ENCODE results near the gene RPL35. TPM values are rescaled to one million over a fixed set of nuclear protein-coding genes. Genes with fewer than 3 reads are reported as not detected.

RPL35 gene
- total RNA-seq, 1 donor from 2014 or later, result 812 TPM

DNA sequence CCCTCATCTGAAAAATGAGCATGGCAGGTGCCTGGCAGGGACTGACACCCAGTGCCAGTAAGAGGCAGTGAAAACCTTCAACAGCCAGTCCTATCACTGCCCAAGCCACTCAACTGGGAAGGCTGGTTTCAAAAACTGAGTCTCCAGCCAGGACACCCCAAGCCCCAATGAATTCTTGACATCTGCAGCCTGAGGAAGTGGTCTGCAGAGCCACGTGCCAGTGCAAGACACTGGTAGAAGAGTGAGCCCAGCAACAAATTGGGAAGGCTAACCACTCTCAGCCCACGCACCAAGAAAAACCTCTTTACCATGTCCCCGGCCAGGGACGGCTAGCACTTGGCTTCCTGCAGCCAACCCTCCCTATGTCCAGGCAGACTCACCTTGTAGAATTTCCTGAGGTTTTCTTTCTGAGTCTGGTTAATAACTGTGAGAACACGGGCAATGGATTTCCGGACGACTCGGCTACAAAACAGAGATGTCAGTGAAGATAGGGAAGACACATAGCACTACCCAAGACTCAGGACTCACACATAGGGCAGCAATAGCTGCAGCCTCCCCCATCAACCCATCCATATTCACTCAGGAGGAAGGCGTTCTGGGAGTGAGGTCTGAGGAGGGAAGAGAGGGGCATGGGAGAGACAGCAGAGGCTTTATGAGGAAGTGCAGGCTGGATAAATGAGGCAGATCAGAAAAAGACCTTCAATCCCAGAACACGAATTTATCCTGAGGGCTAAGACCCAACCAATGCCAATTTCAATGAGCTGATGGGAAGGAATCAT lies 1.8 kb downstream of the RPL35 start:
- no peaks in the 10 kb centered on the region for H3K27me3 ChIP-seq (ENCODE audit: low read depth)
- DNase-seq (no peak), ATAC-seq (no peak)
- no peaks in the 10 kb centered on the region for H3K9me3 ChIP-seq
- TF ChIP-seq, protein P1, sequence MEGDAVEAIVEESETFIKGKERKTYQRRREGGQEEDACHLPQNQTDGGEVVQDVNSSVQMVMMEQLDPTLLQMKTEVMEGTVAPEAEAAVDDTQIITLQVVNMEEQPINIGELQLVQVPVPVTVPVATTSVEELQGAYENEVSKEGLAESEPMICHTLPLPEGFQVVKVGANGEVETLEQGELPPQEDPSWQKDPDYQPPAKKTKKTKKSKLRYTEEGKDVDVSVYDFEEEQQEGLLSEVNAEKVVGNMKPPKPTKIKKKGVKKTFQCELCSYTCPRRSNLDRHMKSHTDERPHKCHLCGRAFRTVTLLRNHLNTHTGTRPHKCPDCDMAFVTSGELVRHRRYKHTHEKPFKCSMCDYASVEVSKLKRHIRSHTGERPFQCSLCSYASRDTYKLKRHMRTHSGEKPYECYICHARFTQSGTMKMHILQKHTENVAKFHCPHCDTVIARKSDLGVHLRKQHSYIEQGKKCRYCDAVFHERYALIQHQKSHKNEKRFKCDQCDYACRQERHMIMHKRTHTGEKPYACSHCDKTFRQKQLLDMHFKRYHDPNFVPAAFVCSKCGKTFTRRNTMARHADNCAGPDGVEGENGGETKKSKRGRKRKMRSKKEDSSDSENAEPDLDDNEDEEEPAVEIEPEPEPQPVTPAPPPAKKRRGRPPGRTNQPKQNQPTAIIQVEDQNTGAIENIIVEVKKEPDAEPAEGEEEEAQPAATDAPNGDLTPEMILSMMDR (IDR thresholded peaks at IDR 0.05), result no peak
- H3K36me3 ChIP-seq, result peaks cover 46% of the 10 kb centered on the region
- peaks cover 40% of the 10 kb centered on the region for H3K4me1 ChIP-seq
- no peak overlapping the region for H3K27ac ChIP-seq
- intact Hi-C loops (cut with DNase I), result no loop called here
- H3K4me3 ChIP-seq, result peak overlapping the region; percentile 89

- DNase-seq (no peak), ATAC-seq (no peak)
- H3K27me3 ChIP-seq (ENCODE audit: low read depth), result no peaks in the 10 kb centered on the region
- TF ChIP-seq, protein P1 (IDR thresholded peaks at IDR 0.05), result no peak
- intact Hi-C loops (cut with DNase I), result no loop called here
- H3K4me3 ChIP-seq, result no peak overlapping the region
- H3K9me3 ChIP-seq, result no peaks in the 10 kb centered on the region
- peaks cover 46% of the 10 kb centered on the region for H3K36me3 ChIP-seq
- no peak overlapping the region for H3K27ac ChIP-seq
- H3K4me1 ChIP-seq, result peaks cover 41% of the 10 kb centered on the region
Observed at GRCh38 chr9:124858330-124859046, 3.3 kb downstream of the RPL35 start.

GRCh38 chr9:124857533-124858162 lies 4.1 kb downstream of the RPL35 start:
- intact Hi-C loops (cut with DNase I), result no loop called here
- peaks cover 46% of the 10 kb centered on the region for H3K36me3 ChIP-seq
- H3K9me3 ChIP-seq, result no peaks in the 10 kb centered on the region
- H3K4me3 ChIP-seq, result no peak overlapping the region
- no peaks in the 10 kb centered on the region for H3K27me3 ChIP-seq (ENCODE audit: low read depth)
- DNase-seq (no peak), ATAC-seq (no peak)
- TF ChIP-seq, protein P1 (IDR thresholded peaks at IDR 0.05), result no peak
- peaks cover 40% of the 10 kb centered on the region for H3K4me1 ChIP-seq
- no peak overlapping the region for H3K27ac ChIP-seq

GRCh38 chr9:124855944-124856765 lies 5.6 kb downstream of the RPL35 start:
- DNase-seq (no peak), ATAC-seq (no peak)
- H3K4me3 ChIP-seq, result no peak overlapping the region
- intact Hi-C loops (cut with DNase I), result no loop called here
- H3K27ac ChIP-seq, result no peak overlapping the region
- H3K36me3 ChIP-seq, result peaks cover 46% of the 10 kb centered on the region
- H3K27me3 ChIP-seq (ENCODE audit: low read depth), result no peaks in the 10 kb centered on the region
- TF ChIP-seq, protein P1 (IDR thresholded peaks at IDR 0.05), result no peak
- no peaks in the 10 kb centered on the region for H3K9me3 ChIP-seq
- peaks cover 42% of the 10 kb centered on the region for H3K4me1 ChIP-seq

DNA sequence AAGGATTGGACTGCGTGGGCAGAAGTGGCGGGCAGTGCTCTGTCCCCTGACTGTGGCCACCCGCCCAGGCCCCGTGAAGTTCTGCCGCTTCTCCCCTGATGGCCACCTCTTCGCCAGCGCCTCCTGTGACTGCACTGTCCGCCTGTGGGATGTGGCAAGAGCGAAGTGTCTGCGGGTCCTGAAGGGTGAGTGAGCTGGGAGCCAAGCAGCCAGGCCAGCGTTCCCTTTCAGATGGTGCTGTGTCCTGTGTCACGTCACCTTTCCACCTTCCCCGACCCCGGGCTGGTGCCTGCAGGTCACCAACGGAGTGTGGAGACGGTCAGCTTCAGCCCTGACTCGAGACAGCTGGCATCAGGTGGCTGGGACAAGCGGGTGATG lies 6.2 kb downstream of the RPL35 start:
- H3K9me3 ChIP-seq, result no peaks in the 10 kb centered on the region
- H3K27me3 ChIP-seq (ENCODE audit: low read depth), result no peaks in the 10 kb centered on the region
- DNase-seq (no peak), ATAC-seq (no peak)
- intact Hi-C loops (cut with DNase I), result no loop called here
- H3K36me3 ChIP-seq, result peaks cover 45% of the 10 kb centered on the region
- peaks cover 36% of the 10 kb centered on the region for H3K4me1 ChIP-seq
- TF ChIP-seq, protein P1 (IDR thresholded peaks at IDR 0.05), result no peak
- no peak overlapping the region for H3K27ac ChIP-seq
- H3K4me3 ChIP-seq, result no peak overlapping the region

Measured in lower lobe of right lung (tissue), 2 donors.